Ovary (tissue), 9 donors: Measurements from ENCODE around the gene RIC1. TPM values are rescaled to one million over a fixed set of nuclear protein-coding genes. Genes with fewer than 3 reads are reported as not detected.
"Not testable (repeated sequence)": the region's sequence is repeated elsewhere in the genome, so short reads cannot be mapped to it uniquely, and the experiment has no call there.

ENCODE experiments used
- DNase-seq, 5 donors: peaks; one replicate each; pipeline ENCODE4 v3.0.0-alpha.2; 2019 to 2020
- H3K27ac ChIP-seq, 2 donors: fragments of 200-600 bp; one replicate each; pipeline versions ENCODE4 v1.5.1 to v1.8.0; 2019 to 2022
- H3K27me3 ChIP-seq: fragments of 200-600 bp; one replicate; pipeline ENCODE4 v1.8.0; 2022
- H3K36me3 ChIP-seq: fragments of 200-600 bp; sonication (generic); one replicate; pipeline ENCODE4 v1.5.1; 2019
- H3K4me1 ChIP-seq: one replicate; pipeline ENCODE4 v1.8.1; 2013; ENCODE audit warnings: mild to moderate bottlenecking, moderate library complexity; ENCODE audit not compliant: insufficient read depth
- H3K4me3 ChIP-seq: fragments of 200-600 bp; sonication (generic); one replicate; pipeline ENCODE4 v1.5.1; 2017
- H3K9me3 ChIP-seq, 2 donors: fragments of 200-600 bp in 1 of 2; sonication (generic) in 1 of 2; one replicate each; pipeline versions ENCODE4 v1.5.1 to v1.8.1; 2013 to 2019; ENCODE audit warnings: mild to moderate bottlenecking in 1 of 2, moderate library complexity in 1 of 2
- EP300 ChIP-seq: sonication (generic); formaldehyde crosslinking; IDR thresholded peaks from one replicate; pipeline ENCODE4 v1.6.1; 2017; ENCODE audit warnings: antibody characterized with exemption
- POLR2A ChIP-seq: fragments of 450-650 bp; IDR thresholded peaks from one replicate; pipeline ENCODE4 v1.6.1; 2017; ENCODE audit warnings: antibody characterized with exemption, mild to moderate bottlenecking, moderate library complexity
- WGBS, 3 donors: extraction: QIAGEN DNeasy Blood & Tissue Kit in 1 of 3; methylation state at CpG; one replicate each; pipeline versions ENCODE4 v1.1.5 to v1.1.7; 2013 to 2017; 5-methylcytosine and 5-hydroxymethylcytosine counted together
- intact Hi-C, 4 donors: fragments of 100-400 bp; cut with DNase I; formaldehyde crosslinking; loops; one replicate each; pipeline versions ENCODE4 v1.11.0 to v1.15.1; 2022 to 2023
- polyA plus RNA-seq, 2 donors: library from polyadenylated mRNA; stranded (reverse); fragments of 200-250 nt in 1 of 2; fragments of 350-450 nt in 1 of 2; fragmentation: Illumina TruSeq in 1 of 2; extraction: RNeasy Lipid Tissue Mini Kit (QIAGEN cat#74804) in 1 of 2; gene quantifications; one replicate each; pipeline ENCODE4 v1.2.3, GENCODE V29; 2013 to 2014
- total RNA-seq, 7 donors: library from RNA; depleted of rRNA in 2 of 7; stranded (reverse); fragments of >200 nt in 2 of 7; fragmentation: NEBNext Ultra II Directional in 3 of 7; extraction: Animal tissue kit (Norgen Biotek cat#: 25700) in 3 of 7; gene quantifications; one replicate each; pipeline versions ENCODE4 v1.1.0 to v1.2.4, GENCODE V29; 2016 to 2023
- TF ChIP-seq, protein P1 (sequence below), 3 donors: fragments of 450-650 bp in 2 of 3; fragments of 200-600 bp in 1 of 3; IDR thresholded peaks; one replicate each; pipeline versions ENCODE4 v1.5.1 to v1.8.0; 2016 to 2022; ENCODE audit warnings: antibody characterized with exemption in 3 of 3, mild to moderate bottlenecking in 1 of 3
- donor health status: DM: no; HTN: no; CAD: no; lungs with moderate emphysema.
- donor health status: DM: no; HTN: no; CAD: no.
- donor health status: Bipolar disorder and iron deficiency.
- donor health status: DM: yes; HTN: yes; CAD: no.
- donor health status: DM: no; HTN: no; CAD: no.
- donor health status: DM: yes; HTN: yes; CAD: no.

RIC1 gene
- total and polyA plus RNA-seq, 9 donors: 6.9 to 35.6 (median 18.0) TPM

DNA sequence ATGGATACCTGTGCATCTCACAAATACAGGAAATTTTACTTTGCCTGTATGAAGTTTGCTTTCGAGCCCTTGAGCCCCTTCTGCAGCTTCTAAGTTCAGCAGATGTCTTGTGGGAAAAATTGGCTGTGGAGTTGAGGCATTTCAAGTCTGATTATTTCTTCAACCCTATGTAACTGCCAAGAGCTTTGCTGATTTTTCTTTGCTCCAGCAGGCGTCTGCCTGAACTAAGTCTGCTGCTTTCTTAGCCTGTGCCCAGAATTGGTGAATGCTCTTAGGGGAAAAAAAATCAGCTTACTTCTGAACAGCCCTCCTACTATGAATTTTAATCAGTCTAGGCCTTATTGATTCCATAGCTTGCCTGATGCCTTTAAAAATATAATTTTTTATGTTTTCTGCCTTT lies 41.2 kb downstream of the RIC1 start:
- Histone ChIP-seq H3K27ac (no peak overlapping the region), H3K4me3 (no peak overlapping the region), H3K27me3 (no peaks in the 10 kb centered on the region), H3K4me1 (peaks cover 2% of the 10 kb centered on the region), H3K36me3 (no peaks in the 10 kb centered on the region), H3K9me3 (no peaks in the 10 kb centered on the region)
- DNase-seq: no peak
- intact Hi-C loops: no loop called here
- WGBS, 3 donors: 59 to 75% (median 74%) methylated on average over 2 of the region's 2 CpGs
- no peak for TF ChIP-seq POLR2A
- TF ChIP-seq, protein P1, sequence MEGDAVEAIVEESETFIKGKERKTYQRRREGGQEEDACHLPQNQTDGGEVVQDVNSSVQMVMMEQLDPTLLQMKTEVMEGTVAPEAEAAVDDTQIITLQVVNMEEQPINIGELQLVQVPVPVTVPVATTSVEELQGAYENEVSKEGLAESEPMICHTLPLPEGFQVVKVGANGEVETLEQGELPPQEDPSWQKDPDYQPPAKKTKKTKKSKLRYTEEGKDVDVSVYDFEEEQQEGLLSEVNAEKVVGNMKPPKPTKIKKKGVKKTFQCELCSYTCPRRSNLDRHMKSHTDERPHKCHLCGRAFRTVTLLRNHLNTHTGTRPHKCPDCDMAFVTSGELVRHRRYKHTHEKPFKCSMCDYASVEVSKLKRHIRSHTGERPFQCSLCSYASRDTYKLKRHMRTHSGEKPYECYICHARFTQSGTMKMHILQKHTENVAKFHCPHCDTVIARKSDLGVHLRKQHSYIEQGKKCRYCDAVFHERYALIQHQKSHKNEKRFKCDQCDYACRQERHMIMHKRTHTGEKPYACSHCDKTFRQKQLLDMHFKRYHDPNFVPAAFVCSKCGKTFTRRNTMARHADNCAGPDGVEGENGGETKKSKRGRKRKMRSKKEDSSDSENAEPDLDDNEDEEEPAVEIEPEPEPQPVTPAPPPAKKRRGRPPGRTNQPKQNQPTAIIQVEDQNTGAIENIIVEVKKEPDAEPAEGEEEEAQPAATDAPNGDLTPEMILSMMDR (IDR thresholded peaks at IDR 0.05): no peak
- TF ChIP-seq EP300: no peak

DNA sequence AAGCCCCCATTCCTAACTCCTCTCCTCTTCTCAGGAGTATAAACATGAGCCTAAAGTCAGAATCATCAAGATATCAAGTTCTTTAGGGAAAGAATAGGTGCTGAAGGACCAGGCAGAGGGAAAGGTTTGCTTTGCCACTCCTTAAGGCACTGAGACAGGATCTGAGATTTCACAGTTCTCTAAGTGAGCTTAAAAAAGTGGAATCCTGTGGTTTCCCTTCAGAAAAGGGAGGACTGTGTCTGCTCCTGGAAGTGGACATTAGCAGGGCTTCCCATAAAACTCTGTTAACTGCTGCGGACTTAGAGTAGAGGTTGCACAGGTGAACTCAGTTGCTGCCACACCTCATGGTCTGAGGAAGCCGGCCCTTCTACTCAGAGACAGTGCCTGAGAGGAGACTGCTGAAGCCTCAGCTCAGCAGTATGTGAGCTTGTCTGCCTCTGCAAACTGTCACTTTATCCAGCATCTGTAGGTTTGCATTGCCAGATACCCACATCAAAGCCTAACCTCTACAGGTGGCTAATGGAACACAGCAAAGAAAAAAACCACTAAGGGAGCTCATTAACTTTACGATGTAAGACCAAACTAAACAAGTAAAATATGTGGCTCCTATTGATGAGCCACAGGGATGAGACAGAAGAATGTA lies 42.9 kb downstream of the RIC1 start:
- Histone ChIP-seq H3K36me3 (no peaks in the 10 kb centered on the region), H3K4me1 (peaks cover 2% of the 10 kb centered on the region), H3K27me3 (no peaks in the 10 kb centered on the region), H3K27ac (no peak overlapping the region), H3K4me3 (no peak overlapping the region), H3K9me3 (no peaks in the 10 kb centered on the region)
- DNase-seq: no peak
- 86 to 92% (median 87%) methylated on average over 3 of the region's 3 CpGs for WGBS, 3 donors
- TF ChIP-seq EP300 (no peak), POLR2A (no peak)
- TF ChIP-seq, protein P1 (IDR thresholded peaks at IDR 0.05): no peak
- intact Hi-C loops: no loop called here

DNA sequence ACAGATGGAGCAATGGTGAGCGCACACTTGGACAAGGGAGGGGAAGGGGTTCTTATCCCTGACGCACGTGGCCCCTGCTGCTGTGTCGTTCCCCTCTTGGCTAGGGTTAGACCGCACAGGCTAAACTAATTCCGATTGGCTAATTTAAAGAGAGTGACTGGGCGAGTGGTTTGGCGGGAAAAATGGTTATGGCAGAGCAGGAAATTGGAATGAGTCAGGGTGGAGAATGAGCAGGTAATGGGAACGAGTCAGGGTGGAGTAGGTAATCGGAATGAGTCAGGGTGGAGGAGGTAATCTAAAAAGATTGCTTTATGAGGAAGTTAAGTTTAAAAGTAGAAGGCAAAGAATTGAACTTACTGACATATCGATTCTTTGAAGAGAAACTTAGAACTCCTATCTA lies 46.1 kb downstream of the RIC1 start:
- H3K9me3 ChIP-seq, H3K36me3 ChIP-seq, DNase-seq, H3K27me3 ChIP-seq, intact Hi-C loops, H3K4me1 ChIP-seq, H3K4me3 ChIP-seq, H3K27ac ChIP-seq: not testable (repeated sequence)
- WGBS, 3 donors: 95 to 96% (median 96%) methylated on average over 11 of the region's 11 CpGs

DNA sequence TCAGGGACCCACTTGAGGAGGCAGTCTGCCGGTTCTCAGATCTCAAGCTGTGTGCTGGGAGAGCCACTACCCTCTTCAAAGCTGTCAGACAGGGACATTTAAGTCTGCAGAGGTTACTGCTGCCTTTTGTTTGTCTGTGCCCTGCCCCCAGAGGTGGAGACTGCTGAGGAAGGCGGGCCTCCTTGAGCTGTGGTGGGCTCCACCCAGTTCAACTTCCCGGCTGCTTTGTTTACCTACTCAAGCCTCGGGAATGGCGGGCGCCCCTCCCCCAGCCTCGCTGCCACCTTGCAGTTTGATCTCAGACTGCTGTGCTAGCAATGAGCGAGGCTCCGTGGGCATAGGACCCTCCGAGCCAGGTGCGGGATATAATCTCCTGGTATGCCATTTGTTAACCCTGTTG lies 54.7 kb downstream of the RIC1 start:
- DNase-seq, intact Hi-C loops, H3K27ac ChIP-seq, H3K27me3 ChIP-seq, H3K4me3 ChIP-seq, H3K9me3 ChIP-seq, H3K36me3 ChIP-seq, H3K4me1 ChIP-seq: not testable (repeated sequence)
- 97 to 98% (median 97%) methylated on average over 11 of the region's 11 CpGs for WGBS, 3 donors

DNA sequence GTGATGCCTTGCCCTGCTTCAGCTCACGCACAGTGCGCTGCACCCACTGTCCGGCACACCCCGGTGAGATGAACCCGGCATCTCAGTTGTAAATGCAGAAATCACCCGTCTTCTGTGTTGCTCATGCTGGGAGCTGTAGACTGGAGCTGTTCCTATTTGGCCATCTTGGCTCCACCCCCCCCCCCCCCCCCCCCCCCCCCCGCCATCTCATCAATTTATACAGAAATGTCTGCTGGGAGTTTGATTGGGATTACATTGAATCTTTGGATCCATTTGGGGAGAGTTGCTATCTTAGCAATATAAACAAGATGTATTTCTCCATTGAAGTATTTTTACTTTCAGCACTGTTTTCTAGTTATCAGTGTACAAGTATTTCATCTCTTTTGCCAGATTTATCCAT lies 55.2 kb downstream of the RIC1 start:
- intact Hi-C loops: no loop called here
- WGBS, 3 donors: 95 to 98% (median 98%) methylated on average over 7 of the region's 7 CpGs
- DNase-seq: no peak

More for the DNA sequence above, 55.2 kb downstream of the RIC1 start:
- TF ChIP-seq POLR2A (no peak), EP300 (no peak)
- TF ChIP-seq, protein P1 (IDR thresholded peaks at IDR 0.05): no peak
- no peaks in the 10 kb centered on the region for H3K4me1 ChIP-seq
- no peaks in the 10 kb centered on the region for H3K36me3 ChIP-seq
- no peak overlapping the region for H3K4me3 ChIP-seq
- H3K9me3 ChIP-seq: no peaks in the 10 kb centered on the region
- H3K27me3 ChIP-seq: no peaks in the 10 kb centered on the region
- no peak overlapping the region for H3K27ac ChIP-seq
